ENCODE measurements around the gene FAM53C.

FAM53C gene

DNA sequence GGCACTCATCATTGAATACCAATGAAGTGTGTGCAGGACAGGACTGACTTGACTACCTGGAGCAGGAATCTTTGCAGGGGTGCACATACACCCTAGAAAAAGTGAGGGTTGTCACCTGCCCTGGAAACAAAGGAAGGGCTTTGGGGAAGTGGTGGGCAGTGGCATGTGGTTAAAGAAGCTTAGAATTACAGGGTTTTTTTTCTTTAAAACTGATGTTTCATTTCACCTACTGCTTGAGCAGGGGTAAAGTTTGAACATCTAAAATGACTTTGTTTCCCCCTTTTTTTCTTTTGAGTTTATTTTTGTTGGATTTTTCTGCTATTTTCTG lies 12.5 kb downstream of the FAM53C start:
- DNase-seq (ENCODE audit: extremely low read depth in 1 of 2, low read depth in 1 of 2), result no peak

DNA sequence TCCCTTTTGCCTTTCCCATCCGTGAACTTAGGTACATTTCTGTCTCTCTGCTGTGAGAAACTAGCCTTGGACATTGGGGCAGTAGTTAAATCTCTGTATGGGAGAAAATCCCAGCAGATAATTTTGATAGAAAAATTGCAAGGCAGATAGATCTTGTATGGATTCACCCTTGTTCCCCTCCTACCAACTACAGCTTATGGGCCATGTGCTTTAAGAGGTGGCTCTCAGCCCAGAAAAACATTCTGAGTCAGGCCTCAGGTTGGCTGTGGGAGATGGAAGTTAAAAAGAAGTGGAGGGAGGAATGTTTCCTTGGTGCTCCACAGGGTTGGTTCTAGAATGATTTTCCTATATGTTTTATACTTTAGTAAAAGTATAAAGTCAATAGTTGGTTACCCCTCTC lies 13.0 kb downstream of the FAM53C start:
- DNase-seq (ENCODE audit: extremely low read depth in 1 of 2, low read depth in 1 of 2), result no peak

GRCh38 chr5:138351517-138351916 lies 13.5 kb downstream of the FAM53C start:
- DNase-seq (ENCODE audit: extremely low read depth in 1 of 2, low read depth in 1 of 2), result no peak

- peak; percentile 66 to 85 for DNase-seq (ENCODE audit: extremely low read depth in 1 of 2, low read depth in 1 of 2)
These were observed 14.1 kb downstream of the FAM53C start, which contains the start of gene KDM3B for GRCh38 chr5:138352071-138352721. KDM3B (plus strand) TSS chr5:138352685; CDS start chr5:138352796, 111 bp downstream.

DNA sequence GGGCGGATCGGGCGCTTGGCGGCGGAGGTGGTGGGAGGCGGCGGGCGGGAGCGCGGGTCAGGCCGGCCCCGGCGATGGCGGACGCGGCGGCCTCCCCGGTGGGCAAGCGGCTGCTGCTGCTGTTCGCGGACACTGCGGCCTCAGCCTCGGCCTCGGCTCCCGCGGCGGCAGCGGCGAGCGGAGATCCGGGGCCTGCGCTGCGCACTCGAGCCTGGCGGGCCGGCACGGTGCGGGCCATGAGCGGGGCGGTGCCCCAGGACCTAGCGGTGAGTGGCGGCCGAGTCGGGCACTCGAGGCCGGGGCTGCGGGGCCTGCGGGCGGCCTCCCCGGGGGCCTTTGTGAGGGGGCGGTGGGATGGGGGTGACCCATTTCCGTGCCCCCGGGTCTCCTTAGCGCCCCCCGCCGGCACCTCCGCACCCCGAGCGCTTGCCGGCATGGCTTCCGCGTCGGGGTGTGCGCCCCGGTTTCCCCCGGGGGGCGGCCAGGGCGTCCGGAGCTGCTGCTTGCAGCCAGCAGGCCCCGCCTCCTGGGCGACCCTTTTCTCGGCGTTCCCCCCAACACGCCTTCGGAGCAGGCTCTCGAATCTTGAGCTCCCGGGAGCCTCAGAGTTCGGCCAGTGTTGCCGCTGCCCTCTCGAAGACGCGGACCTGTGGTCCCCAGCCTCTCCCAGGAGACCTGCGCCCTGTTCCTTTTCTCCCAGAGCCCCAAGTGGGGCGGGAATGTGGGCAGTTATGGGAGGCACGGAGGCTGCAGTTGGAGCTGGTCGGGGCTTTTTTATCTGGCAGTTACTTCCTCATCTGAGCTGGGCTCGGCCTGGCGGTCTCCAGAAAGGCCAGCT lies 14.9 kb downstream of the FAM53C start:
- DNase-seq (ENCODE audit: extremely low read depth in 1 of 2, low read depth in 1 of 2), result peak; percentile 37 to 63

- no peak for DNase-seq (ENCODE audit: extremely low read depth in 1 of 2, low read depth in 1 of 2)
These were observed 15.6 kb downstream of the FAM53C start for GRCh38 chr5:138353560-138354080.

- DNase-seq (ENCODE audit: extremely low read depth in 1 of 2, low read depth in 1 of 2), result no peak
These were observed 16.3 kb downstream of the FAM53C start for GRCh38 chr5:138354387-138354786.

DNA sequence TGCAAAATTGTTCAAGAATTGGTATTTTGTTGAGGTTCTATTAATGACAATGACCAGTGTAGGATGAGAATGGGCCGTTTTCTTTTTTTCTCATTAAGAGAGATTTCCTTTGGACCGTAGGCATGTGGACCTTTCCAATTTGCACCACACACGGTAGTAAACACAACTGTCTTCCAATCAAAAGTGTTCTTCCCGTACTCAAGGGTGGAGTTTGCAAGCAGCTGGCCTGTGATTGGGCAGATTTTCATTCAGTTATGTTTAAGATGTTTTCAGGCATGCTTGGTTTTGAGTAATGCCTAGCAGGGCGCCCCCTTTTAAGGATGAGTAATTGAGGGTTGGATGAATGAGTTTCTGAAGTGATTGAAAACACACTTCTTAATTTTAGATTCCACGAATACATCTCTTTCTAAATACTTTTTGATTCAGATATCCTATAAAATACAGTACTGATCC lies 16.9 kb downstream of the FAM53C start:
- no peak for DNase-seq (ENCODE audit: extremely low read depth in 1 of 2, low read depth in 1 of 2)

GRCh38 chr5:138359621-138360020 lies 21.6 kb downstream of the FAM53C start:
- no peak for DNase-seq (ENCODE audit: extremely low read depth in 1 of 2, low read depth in 1 of 2)

DNA sequence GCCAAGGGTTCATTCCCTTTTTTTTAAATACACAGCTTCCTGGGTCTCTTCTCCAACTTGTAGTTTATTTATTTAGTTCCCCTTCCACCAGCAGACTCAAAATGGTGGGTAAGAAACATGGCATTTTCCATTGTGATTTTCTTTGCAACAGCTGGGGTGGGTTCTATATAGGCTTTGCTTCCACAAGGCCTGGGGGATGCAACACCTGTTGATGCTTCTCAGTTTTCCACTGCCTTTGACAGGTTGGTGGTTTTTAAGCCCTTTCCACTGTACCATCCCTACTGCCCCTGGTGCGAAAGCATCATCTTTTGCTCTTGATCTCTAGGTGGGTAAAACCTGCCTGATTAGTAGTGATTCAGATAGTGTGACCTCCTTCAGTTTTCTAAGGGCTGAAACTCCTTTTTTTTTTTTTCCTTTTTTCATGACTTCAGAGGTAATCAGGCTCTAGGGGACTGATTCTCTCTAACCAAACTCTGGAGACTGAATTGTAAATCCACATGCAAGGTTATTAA lies 22.9 kb downstream of the FAM53C start:
- no peak for DNase-seq (ENCODE audit: extremely low read depth in 1 of 2, low read depth in 1 of 2)

DNA sequence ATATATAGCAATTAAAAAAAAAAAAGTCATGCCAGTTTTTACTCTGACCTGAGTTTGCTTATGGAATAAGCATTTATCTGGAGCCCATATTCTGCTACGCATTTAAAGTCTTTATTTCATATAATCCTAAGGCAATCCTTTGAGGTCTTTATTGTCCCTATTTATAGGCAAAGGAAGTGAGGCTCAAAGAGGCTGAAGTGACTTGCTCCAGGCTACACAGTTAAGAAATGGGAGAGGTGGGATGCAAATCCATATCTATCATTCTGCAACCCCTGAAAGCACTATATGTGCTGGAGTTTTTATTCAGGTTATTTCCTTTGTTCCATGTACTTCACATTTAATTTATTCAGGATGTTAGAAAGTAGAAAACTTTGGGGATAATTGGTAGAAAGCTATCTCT lies 26.5 kb downstream of the FAM53C start:
- DNase-seq (ENCODE audit: extremely low read depth in 1 of 2, low read depth in 1 of 2), result no peak

GRCh38 chr5:138366632-138367382 lies 28.7 kb downstream of the FAM53C start:
- no peak for DNase-seq (ENCODE audit: extremely low read depth in 1 of 2, low read depth in 1 of 2)

DNA sequence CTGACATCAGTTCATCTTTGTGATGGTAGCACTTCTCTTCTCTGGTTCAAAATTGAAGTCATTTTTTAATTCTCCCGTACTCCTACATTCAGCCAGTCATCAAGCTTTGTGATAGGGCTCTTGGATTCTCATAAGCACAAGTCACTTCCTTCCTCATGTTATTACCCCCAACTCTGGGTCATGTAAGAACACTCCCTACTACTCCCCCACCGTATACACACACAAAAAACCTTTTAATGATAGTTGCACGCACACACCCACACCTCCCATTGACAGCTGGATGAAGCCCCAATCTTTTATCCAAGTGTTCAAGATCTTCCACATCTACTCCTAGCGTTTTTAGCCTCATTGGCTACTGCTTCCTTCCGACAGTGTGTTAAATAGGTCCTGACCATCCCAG lies 31.2 kb downstream of the FAM53C start:
- no peak for DNase-seq (ENCODE audit: extremely low read depth in 1 of 2, low read depth in 1 of 2)

GRCh38 chr5:138369706-138370105 lies 31.6 kb downstream of the FAM53C start:
- DNase-seq (ENCODE audit: extremely low read depth in 1 of 2, low read depth in 1 of 2), result no peak

- no peak for DNase-seq (ENCODE audit: extremely low read depth in 1 of 2, low read depth in 1 of 2)
These were observed 32.5 kb downstream of the FAM53C start for GRCh38 chr5:138370537-138370936.

DNA sequence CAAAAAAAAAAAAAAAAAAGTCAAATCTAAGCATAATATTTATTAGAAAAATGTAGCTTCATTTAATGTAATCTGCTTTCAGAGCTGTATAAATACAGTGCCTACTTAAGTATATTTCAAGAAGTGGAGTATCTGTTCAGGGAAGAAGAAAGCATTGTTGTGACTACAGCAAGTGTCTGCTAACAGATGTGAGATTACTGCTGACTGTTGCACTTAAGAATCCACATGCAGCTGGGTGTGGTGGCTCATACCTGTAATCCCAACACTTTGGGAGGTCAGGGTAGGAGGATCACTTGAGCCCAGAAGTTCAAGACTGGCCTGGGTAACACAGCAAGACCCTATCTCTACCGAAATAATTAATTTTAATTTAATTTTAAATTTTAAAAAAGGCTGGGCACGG lies 33.4 kb downstream of the FAM53C start:
- DNase-seq (ENCODE audit: extremely low read depth in 1 of 2, low read depth in 1 of 2), result no peak

GRCh38 chr5:138372225-138372624 lies 34.2 kb downstream of the FAM53C start:
- no peak for DNase-seq (ENCODE audit: extremely low read depth in 1 of 2, low read depth in 1 of 2)

DNA sequence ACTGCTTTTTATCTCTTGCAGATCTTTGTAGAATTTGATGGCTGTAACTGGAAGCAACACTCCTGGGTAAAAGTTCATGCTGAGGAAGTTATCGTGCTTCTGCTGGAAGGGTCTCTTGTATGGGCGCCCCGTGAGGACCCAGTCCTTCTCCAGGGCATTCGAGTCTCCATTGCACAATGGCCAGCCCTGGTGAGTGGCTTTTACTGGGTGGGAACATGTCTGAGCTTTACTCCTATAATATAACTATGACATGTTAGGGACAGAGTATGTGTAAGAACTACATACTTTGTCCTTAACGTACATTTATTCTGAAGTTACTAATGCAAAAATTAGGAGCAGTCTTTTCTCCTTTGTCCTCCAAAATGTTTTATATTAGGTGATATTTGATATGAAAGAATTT lies 34.6 kb downstream of the FAM53C start:
- no peak for DNase-seq (ENCODE audit: extremely low read depth in 1 of 2, low read depth in 1 of 2)

DNA sequence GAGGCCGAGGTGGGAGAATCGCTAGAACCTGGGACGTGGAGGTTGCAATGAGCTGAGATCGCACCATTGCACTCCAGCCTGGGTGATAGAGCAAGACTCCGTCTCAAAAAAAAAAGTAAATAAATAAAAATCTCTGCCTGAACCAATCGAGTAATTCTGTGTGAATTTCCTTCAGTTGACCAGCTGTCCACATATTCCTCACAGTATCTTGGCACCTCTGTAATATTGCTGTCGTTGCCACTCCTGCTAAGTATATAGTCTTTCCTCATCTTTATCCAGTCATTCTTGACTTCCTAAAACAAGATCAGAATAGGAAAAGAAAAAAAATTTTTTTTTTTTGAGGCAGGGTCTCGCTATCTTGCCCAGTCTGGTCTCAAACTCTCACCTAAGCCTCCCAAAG lies 44.3 kb downstream of the FAM53C start:
- no peak for DNase-seq (ENCODE audit: extremely low read depth in 1 of 2, low read depth in 1 of 2)

DNA sequence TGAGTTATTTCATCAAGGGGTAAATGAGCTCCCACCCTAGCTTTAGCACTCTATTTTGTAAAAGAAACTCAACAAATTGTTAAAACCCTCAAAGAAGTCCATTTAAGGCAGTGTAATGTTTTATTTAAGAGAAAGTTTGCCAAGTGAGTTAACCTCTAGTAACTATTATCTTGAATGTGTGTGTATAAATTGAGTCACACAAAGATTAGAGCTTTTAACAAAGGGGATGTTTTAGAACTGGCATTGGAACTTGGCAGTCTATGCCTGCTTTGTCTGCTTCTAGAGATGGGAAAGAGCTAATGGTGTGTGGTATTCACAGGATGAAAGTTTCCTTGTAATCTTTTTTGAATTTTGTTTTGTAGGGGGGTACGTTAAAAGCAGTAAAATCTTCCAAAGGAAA lies 47.6 kb downstream of the FAM53C start:
- DNase-seq (ENCODE audit: extremely low read depth in 1 of 2, low read depth in 1 of 2), result no peak

- no peak for DNase-seq (ENCODE audit: extremely low read depth in 1 of 2, low read depth in 1 of 2)
These were observed 48.2 kb downstream of the FAM53C start for GRCh38 chr5:138386290-138386689.

All from activated CD8-positive, alpha-beta memory T cell treated with anti-CD3 and anti-CD28 coated beads for 1 hour (primary cell).